Motor neuron (in vitro differentiated cells): ENCODE data around the gene CDK13. TPM values are rescaled to one million over a fixed set of nuclear protein-coding genes. Genes with fewer than 3 reads are reported as not detected.
"Not testable (repeated sequence)": the region's sequence is repeated elsewhere in the genome, so short reads cannot be mapped to it uniquely, and the experiment has no call there.

Source experiments
- ATAC-seq, 8 experiments: fragments of 200-7000 bp; cut with Tn5 transposase; replicated peaks in 6 of 8; 2 replicates each; pipeline ENCODE4 v1.8.0; 2021; ENCODE audit warnings: mild to moderate bottlenecking in 8 of 8, moderate library complexity in 8 of 8
- H3K27ac ChIP-seq, 2 donors: fragments of 250-450 bp; sonication (Bioruptor Pico); 2 replicates each; pipeline ENCODE4 v1.9.0; 2021; ENCODE audit warnings: antibody characterized with exemption in 2 of 2, mild to moderate bottlenecking in 2 of 2, moderate library complexity in 1 of 2
- H3K4me1 ChIP-seq, 2 donors: fragments of 250-450 bp; sonication (Bioruptor Pico); replicated peaks in 1 of 2; 2 replicates each; pipeline ENCODE4 v1.6.1; 2021; ENCODE audit warnings: antibody characterized with exemption in 2 of 2, mild to moderate bottlenecking in 2 of 2, moderate library complexity in 1 of 2
- H3K4me3 ChIP-seq, 5 donors: fragments of 250-450 bp; sonication (Bioruptor Pico); 2 replicates each; pipeline ENCODE4 v1.9.0; 2021; ENCODE audit warnings: antibody characterized with exemption in 5 of 5, mild to moderate bottlenecking in 5 of 5, moderate library complexity in 4 of 5
- WGBS, 10 experiments: fragments of 450-650 bp; shearing (Covaris generic); methylation state at CpG; one replicate each; pipeline ENCODE4 v1.0.0; 2022; 5-methylcytosine and 5-hydroxymethylcytosine counted together
- in situ Hi-C, 9 experiments: fragments of 400-800 bp; cut with MboI; loops; one replicate each; pipeline ENCODE4 v1.15.0; 2021; ENCODE audit warnings: low sequenced_read_pairs in 9 of 9, low pct_unique_long_range_greater_than_20kb in 2 of 9; ENCODE audit not compliant: unreplicated experiment in 9 of 9
- total RNA-seq, 8 experiments: library from RNA; unstranded; fragments of 300-600 nt; gene quantifications; 2 replicates each; pipeline versions ENCODE4 v1.2.3 to v1.2.4, GENCODE V29; 2022

The CDK13 gene
- total RNA-seq, 8 experiments from 2014 or later, result 36.7 to 97.9 (median 53.9) TPM

- 0 to 5% (median 0%) methylated on average over 1 to 13 of the region's 75 CpGs; no CpG with 5 or more reads in 3 of the 10 experiments for WGBS, 10 experiments
- peak; percentile 83 to 95 (median 92) for ATAC-seq
- Histone ChIP-seq H3K4me3 (peak within 1 kb of the TSS; percentile 62 to 97 (median 88)), H3K27ac (peak within 1 kb of the TSS; percentile 87 to 95), H3K4me1 (peaks cover 7 to 8% of the 10 kb centered on the region in 2 donors)
- in situ Hi-C loops, result no loop called here
These were observed 184.6 kb downstream of the CDK13 start, which contains the start of the genes MPLKIP and SUGCT for GRCh38 chr7:40134428-40135316. TSS of gene MPLKIP (minus strand) at chr7:40134622. CDS start at chr7:40134567, 55 bp downstream. TSS of gene SUGCT (plus strand) at chr7:40135005.

GRCh38 chr7:40135317-40135610, 185.2 kb downstream of the CDK13 start:
- in situ Hi-C loops, result no loop called here
- 2 to 50% (median 12%) methylated on average over 1 to 17 of the region's 17 CpGs; no CpG with 5 or more reads in 1 of the 10 experiments for WGBS, 10 experiments
- peak in 2 of 8 experiments; percentile 15 to 25 for ATAC-seq
- Histone ChIP-seq H3K4me1 (peaks cover 7 to 8% of the 10 kb centered on the region in 2 donors), H3K4me3 (peak overlapping the region; percentile 62 to 97 (median 88)), H3K27ac (peak overlapping the region in 1 of 2 donors; percentile 95)

- peaks cover 7 to 8% of the 10 kb centered on the region in 2 donors for H3K4me1 ChIP-seq
- WGBS, 10 experiments, result 79 to 100% (median 94%) methylated on average over 1 to 2 of the region's 2 CpGs; no CpG with 5 or more reads in 3 of the 10 experiments
- H3K27ac ChIP-seq, result no peak overlapping the region
- H3K4me3 ChIP-seq, result no peak overlapping the region
- in situ Hi-C loops, result no loop called here
- ATAC-seq, result no peak
These were observed 187.5 kb downstream of the CDK13 start for GRCh38 chr7:40137563-40137962.

GRCh38 chr7:40138973-40139372, 188.9 kb downstream of the CDK13 start:
- Histone ChIP-seq H3K4me1 (no peaks in the 10 kb centered on the region), H3K4me3 (no peak overlapping the region), H3K27ac (no peak overlapping the region)
- 77 to 100% (median 94%) methylated on average over 1 to 4 of the region's 5 CpGs; no CpG with 5 or more reads in 1 of the 10 experiments for WGBS, 10 experiments
- ATAC-seq, result no peak
- in situ Hi-C loops, result no loop called here

- H3K4me1 ChIP-seq, H3K4me3 ChIP-seq, ATAC-seq, H3K27ac ChIP-seq, in situ Hi-C loops: not testable (repeated sequence)
- 90 to 100% (median 95%) methylated on average over 4 to 13 of the region's 13 CpGs; no CpG with 5 or more reads in 2 of the 10 experiments for WGBS, 10 experiments
These were observed 189.8 kb downstream of the CDK13 start for GRCh38 chr7:40139891-40140290.

GRCh38 chr7:40141916-40142315, 191.9 kb downstream of the CDK13 start:
- H3K4me1 ChIP-seq, H3K4me3 ChIP-seq, H3K27ac ChIP-seq, in situ Hi-C loops, ATAC-seq: not testable (repeated sequence)
- WGBS, 10 experiments, result 88 to 100% (median 95%) methylated on average over 1 to 5 of the region's 5 CpGs; no CpG with 5 or more reads in 2 of the 10 experiments

- H3K4me1 ChIP-seq, in situ Hi-C loops, H3K27ac ChIP-seq, H3K4me3 ChIP-seq, ATAC-seq: not testable (repeated sequence)
- 24 to 90% (median 81%) methylated on average over 2 to 3 of the region's 3 CpGs; no CpG with 5 or more reads in 1 of the 10 experiments for WGBS, 10 experiments
These were observed 195.6 kb downstream of the CDK13 start for GRCh38 chr7:40145596-40146130.

- no peak overlapping the region for H3K4me3 ChIP-seq
- H3K27ac ChIP-seq, result no peak overlapping the region
- ATAC-seq, result no peak
- no peaks in the 10 kb centered on the region for H3K4me1 ChIP-seq
- in situ Hi-C loops, result no loop called here
- WGBS, 10 experiments, result 71 to 100% (median 87%) methylated on average over 3 to 15 of the region's 19 CpGs; no CpG with 5 or more reads in 1 of the 10 experiments
These were observed 197.6 kb downstream of the CDK13 start for GRCh38 chr7:40147371-40148246.

- in situ Hi-C loops, H3K27ac ChIP-seq, H3K4me3 ChIP-seq, ATAC-seq, H3K4me1 ChIP-seq: not testable (repeated sequence)
- 88 to 100% (median 93%) methylated on average over 1 to 5 of the region's 7 CpGs; no CpG with 5 or more reads in 4 of the 10 experiments for WGBS, 10 experiments
These were observed 198.2 kb downstream of the CDK13 start for GRCh38 chr7:40148247-40148580.

GRCh38 chr7:40148671-40149070, 198.6 kb downstream of the CDK13 start:
- in situ Hi-C loops, result no loop called here
- Histone ChIP-seq H3K27ac (no peak overlapping the region), H3K4me3 (no peak overlapping the region), H3K4me1 (no peaks in the 10 kb centered on the region)
- no peak for ATAC-seq
- 17 to 100% (median 68%) methylated on average over 2 of the region's 2 CpGs; no CpG with 5 or more reads in 1 of the 10 experiments for WGBS, 10 experiments
